NCI-H524 treated with DMSO at 0.1 percent for 48 hours (cell line): ENCODE measurements around the gene CCDC30.
"Not testable (repeated sequence)": the region's sequence is repeated elsewhere in the genome, so short reads cannot be mapped to it uniquely, and the experiment has no call there.

Experiments
- DNase-seq: peaks from one replicate; lab custom pipeline; 2025; lab: John Stamatoyannopoulos, UW

The CCDC30 gene

DNA sequence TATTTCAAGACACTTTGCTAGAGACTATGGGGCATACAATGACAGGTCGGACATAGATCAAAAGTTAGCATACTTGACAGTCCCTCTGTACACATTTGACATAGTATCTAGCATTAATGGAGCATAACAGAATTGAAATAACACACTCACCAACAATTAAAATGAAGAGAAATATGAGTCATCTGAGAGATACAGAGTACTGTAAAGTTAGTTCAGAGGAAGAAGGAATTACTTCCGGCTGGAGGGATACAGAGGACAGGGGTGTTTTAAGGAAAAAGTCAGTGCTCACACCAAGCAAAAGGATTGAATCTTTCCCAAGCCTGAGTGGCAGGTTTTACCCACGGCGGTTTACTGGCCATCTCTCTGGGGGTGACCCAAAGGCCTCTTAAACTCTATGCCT lies 9.7 kb upstream of the CCDC30 start:
- no peak for DNase-seq

- no peak for DNase-seq
Observed at GRCh38 chr1:42454403-42454802, 8.7 kb upstream of the CCDC30 start.

GRCh38 chr1:42456010-42456753 lies 6.9 kb upstream of the CCDC30 start, which contains the start of the genes PPCS and ZMYND12:
TSS of gene PPCS (plus strand) at chr1:42456543. CDS start at chr1:42456566, 23 bp downstream.
TSS of gene ZMYND12 (minus strand) at chr1:42456022. CDS start at chr1:42455997, 25 bp downstream.
- DNase-seq, result peak; percentile 21

DNA sequence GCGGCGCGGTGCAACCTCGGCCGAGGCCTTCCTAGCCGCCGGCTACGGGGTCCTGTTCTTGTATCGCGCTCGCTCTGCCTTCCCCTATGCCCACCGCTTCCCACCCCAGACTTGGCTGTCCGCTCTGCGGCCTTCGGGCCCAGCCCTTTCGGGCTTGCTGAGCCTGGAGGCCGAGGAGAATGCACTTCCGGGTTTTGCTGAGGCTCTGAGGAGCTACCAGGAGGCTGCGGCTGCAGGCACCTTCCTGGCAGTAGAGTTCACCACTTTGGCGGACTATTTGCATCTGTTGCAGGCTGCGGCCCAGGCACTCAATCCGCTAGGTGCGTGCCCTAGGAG lies 6.4 kb upstream of the CCDC30 start:
- DNase-seq, result no peak

GRCh38 chr1:42461196-42461595 lies 1.9 kb upstream of the CCDC30 start:
- DNase-seq, result no peak

GRCh38 chr1:42463921-42464320 lies 835 bp downstream of the CCDC30 start:
- no peak for DNase-seq

DNA sequence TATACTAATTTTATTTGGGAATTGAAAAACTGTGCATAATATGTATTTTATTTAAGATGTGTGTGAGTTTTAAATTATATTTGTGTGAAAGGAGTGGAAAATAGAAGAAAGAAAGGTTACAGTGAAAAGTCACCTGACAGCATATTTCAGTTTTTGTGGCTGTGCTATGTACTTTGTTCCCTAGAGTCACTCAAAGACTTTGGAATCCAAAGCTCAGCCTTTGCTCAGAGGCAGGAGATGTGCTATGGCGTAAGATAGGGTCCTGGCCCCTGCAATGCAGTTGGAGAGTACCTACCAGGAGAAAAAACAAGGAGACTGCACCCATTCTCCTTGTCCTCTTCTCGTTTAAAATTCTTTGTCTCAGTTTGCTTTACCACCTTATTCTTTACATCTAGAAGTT lies 2.9 kb downstream of the CCDC30 start:
- DNase-seq, result no peak

DNA sequence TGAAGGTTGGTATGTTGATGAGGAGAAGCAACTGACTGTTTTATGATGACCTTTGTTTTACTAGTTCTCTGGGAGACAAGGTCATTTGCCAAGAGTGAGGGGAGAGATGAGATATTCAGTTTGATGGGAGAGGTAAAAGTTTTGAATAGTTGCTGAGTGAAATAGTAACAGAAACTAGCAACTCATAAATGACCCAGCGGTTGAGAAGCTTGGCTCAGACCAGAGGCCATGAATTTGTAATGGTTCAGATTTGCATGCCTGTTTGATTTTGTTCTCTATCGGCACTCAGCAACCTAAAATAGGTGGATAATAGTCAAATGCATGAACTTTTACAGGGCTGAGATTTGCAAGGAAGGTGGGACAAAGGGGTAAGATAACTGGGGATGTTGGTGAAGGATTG lies 6.6 kb downstream of the CCDC30 start:
- no peak for DNase-seq

DNA sequence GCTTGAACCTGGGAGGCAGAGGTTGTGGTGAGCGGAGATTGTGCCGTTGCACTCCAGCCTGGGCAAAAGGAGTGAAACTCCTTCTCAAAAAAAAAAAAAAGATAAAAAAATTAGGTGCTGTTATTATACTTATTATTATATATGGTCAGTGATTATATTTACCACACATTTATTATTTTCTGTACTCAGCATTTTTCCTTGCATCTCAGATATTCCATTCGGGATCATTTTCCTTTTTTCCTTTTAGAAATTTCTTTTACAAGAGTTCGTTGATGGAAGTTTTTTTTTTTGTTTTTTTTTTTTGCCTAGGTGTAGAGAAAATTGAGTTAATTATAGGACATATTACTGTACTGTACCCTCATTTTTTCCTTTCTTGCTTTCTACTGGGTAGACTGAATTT lies 13.5 kb downstream of the CCDC30 start:
- no peak for DNase-seq

DNA sequence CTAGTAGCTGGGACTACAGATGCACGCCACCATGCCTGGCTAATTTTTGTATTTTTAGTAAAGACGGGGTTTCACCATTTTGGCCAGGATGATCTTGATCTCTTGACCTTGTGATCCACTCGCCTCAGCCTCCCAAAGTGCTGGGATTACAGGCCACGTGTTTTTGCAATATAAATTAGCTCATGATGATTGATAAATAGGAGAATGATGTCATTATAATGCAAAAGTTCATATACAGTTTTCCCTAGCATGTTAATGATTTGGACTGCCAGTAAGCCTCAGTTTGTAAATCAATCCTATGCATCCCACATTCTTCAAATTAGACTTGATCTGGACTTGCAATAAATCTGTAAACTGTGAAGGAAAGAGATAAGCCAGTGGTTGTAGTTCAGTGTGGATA lies 14.3 kb downstream of the CCDC30 start:
- not testable (repeated sequence) for DNase-seq

DNA sequence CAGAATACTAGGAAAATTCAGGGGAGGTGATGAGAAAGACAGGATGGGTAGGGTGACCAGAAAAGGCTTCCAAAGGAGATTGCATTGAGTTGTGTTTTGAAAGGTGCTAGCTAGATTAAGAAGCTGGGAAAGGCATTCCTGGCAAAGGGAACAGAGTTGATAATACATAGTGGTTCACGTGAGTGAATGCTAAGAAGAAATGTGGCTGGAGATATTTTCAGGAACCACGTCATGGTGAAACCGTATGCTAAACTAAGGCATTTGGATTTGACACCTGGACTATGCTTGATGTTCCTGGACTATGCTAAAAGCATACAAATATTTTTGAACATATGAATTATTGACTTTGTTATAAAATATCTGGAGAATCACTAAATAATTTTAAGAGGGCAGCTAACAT lies 14.7 kb downstream of the CCDC30 start:
- DNase-seq, result no peak

DNA sequence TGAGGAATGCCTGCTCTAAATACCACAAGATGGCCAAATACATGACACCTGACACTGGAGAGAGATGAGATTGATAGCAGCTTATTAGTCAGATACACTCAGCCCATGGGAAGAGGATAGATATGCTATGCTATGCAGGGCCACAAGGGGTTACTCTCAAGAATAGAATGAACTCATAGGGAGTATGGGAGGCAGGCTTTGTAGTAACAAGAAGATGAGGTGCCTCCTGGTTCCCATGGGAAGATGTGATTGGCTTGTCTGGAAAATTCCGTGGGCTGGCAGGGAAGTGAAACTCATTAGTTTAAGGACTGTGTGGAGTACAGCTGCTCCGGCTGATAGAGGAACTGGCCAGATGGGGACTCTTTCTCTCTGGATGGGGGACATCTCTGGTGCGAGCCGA lies 16.5 kb downstream of the CCDC30 start:
- peak; percentile 89 for DNase-seq

DNA sequence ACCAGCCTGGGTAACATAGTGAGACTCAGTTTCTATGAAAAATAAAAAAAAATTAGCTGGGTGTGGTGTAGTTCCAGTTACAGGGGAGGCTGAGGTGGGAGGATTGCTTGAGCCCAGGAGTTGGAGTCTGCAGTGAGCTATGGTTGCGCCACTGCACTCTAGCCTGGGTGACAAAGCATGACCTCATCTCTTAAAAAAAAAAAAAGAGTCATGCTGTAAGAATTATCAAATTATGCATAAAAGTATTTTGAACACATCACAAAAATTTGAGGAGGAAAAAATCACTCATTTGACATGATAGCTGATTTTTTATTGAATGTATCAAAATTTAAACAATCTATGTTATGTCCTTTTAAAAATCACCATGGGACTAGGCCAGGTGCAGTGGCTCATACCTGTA lies 17.8 kb downstream of the CCDC30 start:
- DNase-seq, result no peak

GRCh38 chr1:42482635-42483153 lies 19.6 kb downstream of the CCDC30 start:
- no peak for DNase-seq

GRCh38 chr1:42484382-42484781 lies 21.3 kb downstream of the CCDC30 start:
- DNase-seq, result peak; percentile 8

DNA sequence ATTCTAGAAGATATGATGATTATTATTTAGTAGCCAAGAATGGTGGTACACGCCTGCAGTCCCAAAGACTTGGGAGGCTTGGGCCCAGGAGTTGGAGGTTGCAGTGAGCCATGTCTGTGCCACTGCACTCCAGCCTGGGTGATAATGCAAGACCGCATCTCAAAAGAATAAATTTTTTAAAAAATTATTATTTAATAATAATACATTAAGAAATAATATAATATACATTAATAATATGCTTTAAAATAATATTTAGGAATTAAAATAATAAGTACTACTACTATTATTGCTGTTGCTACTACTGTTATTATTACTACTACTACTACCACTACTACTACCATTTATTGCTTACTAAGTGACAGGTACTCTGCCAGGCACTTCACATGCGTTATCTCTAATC lies 27.2 kb downstream of the CCDC30 start:
- DNase-seq, result no peak

DNA sequence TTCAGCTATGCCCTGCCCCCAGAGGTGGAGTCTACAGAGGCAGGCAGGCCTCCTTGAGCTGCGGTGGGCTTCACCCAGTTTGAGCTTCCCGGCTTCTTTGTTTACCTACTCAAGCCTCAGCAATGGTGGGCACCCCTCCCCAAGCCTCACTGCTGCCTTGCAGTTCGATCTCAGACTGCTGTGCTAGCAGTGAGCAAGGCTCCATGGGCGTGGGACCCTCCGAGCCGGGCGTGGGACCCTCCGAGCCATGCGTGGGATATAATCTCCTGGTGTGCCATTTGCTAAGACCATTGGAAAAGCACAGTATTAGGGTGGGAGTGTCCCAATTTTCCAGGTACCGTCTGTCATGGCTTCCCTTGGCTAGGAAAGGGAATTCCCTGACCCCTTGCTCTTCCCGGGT lies 38.9 kb downstream of the CCDC30 start:
- DNase-seq, result not testable (repeated sequence)

GRCh38 chr1:42504535-42505128 lies 41.5 kb downstream of the CCDC30 start:
- no peak for DNase-seq

- DNase-seq, result no peak
Observed at GRCh38 chr1:42506576-42506975, 43.5 kb downstream of the CCDC30 start.

DNA sequence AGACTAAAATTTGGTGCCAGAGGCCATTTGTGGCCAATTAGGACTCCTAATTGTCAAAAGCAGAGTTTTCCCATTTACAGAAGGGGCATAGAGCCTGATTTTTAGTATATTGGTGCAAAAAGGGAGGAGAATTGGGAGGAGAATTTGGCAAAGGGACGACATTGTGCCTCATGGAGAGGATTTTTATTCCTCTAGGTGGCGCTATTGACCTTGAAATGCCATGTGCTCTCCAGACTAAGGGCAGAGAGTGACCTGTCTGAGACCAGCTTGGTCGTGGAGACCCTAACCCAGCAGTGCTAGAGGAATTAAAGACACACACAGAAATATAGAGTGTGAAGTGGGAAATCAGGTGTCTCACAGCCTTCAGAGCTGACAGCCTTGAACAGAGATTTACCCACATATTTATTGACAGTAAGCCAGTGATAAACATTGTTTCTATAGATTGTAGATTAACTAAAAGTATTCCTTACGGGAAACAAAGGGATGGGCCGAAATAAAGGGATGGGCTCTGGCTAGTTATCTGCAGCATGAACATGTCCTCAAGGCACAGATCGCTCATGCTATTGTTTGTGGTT lies 48.6 kb downstream of the CCDC30 start:
- DNase-seq, result not testable (repeated sequence)

GRCh38 chr1:42518908-42519307 lies 55.8 kb downstream of the CCDC30 start:
- no peak for DNase-seq

- DNase-seq, result no peak
Observed at GRCh38 chr1:42523171-42523570, 60.1 kb downstream of the CCDC30 start.

DNA sequence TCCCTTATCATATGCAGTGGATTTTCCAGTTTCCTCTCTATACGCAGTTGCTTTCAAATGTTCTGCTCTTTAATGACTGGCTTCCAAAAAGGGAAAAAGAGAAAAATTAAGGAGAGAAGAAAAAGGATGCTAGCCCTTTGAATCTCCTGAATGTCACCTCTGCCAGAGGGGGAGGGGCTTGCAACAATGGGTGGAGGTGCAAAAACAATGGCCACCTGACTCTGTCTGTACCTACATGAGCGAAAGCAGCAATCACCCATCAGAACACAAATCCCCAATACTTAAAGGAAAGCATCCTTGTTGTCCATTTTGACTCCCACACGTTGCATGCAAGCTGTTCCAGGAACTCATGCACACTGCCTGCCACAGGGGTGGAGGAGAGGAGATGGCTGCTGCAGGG lies 61.2 kb downstream of the CCDC30 start:
- DNase-seq, result no peak
